ENCODE results near the gene EGFL6.
"Not testable (repeated sequence)": the region's sequence is repeated elsewhere in the genome, so short reads cannot be mapped to it uniquely, and the experiment has no call there.

EGFL6 gene

GRCh38 chrX:13654116-13654515 is 84.7 kb downstream of the EGFL6 start:
- DNase-seq: no peak

DNA sequence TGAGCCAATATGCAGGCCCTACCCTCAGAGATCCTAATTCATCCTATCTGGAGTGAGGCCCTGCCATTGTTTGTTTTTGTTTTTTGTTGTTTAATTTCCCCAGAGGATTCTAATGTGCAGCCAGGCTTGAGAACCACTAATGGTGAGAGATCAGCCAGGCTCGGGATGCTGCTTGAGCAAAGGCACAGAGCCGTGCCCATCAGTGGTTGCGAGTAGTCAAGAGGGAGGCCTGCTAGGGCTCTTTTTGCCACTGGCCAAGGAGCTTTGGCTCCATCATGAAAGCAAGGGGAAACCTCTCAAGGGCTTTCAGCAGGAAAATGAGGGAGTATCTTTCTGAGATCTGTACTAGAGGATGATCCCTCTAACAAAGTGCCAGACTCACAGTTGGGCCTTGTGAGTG is 86.3 kb downstream of the EGFL6 start:
- no peak for DNase-seq

DNA sequence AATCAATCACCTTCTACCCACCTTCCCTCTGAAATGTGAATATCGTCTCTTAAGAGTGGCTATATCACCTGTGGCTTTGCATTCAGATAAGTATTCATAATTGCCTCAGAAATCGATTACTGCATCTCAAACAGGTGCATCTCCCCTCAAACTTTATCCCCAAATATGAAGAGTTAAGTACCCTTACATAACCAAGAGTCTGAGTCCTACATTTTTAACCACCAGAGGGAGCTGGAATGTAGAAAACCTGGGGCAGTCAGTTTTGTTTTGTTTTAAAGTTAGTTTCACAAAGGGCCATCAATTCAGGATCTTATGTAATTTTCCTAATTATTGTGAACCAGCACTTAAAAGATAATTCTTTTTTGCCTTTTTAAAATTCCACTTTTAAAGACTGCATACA is 89.2 kb downstream of the EGFL6 start:
- peak; percentile 43 to 68 (median 51) for DNase-seq

- DNase-seq: peak in 3 of 4 experiments; percentile 23 to 61 (median 54)
These were observed 89.7 kb downstream of the EGFL6 start for GRCh38 chrX:13659063-13659462.

- peak in 3 of 4 experiments; percentile 31 to 42 (median 37) for DNase-seq
These were observed 92.4 kb downstream of the EGFL6 start for GRCh38 chrX:13661735-13662288.

- no peak for DNase-seq
These were observed 93.0 kb downstream of the EGFL6 start for GRCh38 chrX:13662355-13662791.

DNA sequence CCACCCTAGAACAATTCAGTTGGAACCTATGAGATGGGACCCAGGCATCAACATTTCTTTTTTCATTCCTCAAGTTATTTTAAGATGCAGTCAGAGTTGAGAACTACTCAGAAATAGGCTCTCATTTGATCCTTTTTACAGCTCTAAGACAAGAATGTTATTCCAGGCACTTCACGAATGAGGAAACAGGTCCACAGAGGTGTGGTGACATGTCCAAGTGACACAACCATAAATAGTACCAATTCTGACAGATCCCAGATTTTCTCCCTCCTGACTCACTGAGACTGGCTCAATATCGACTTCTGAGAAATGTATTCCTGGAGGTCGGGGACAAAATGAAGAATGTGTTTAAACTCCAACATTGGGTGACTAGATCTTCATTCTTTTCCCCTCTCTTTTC is 94.6 kb downstream of the EGFL6 start:
- DNase-seq: no peak

DNA sequence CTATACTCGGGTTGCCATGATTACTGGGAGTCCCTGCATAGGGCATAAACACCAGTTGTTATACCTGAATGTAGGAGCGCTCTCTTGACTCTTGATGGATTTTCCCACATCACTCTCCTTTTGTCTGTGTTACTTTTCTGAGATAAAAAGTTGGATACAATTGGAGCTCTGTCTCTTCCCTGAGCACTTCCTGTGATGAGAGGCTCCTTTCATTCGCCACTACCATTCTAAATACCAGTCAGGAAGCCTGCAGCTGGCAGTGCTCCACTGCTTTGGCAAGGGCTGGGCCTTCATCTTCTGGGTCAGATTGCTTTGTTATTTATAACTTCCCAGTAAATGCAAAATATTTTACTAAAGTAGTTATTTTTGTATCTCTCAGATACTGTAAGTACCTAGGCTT is 97.4 kb downstream of the EGFL6 start:
- no peak for DNase-seq

DNA sequence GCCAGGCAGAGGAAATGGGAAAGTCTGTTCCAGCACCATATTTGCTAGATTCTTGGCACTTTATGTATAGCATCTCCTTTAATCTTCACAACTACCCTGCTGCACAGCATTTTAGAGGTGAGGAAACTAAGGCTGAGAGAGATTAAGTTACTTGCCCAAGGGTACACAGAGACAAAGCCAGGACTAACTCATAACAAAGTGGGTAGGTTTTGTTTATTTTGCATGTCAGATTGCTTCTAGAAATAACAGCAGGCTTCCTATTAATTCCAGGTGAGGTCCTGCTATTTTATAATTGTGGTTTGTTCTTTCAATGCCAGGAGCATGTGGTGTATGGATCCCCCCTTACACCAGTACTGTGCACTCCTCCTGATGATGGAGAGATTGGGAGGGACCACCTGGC is 98.5 kb downstream of the EGFL6 start:
- no peak for DNase-seq

GRCh38 chrX:13669246-13669737 is 99.9 kb downstream of the EGFL6 start:
- DNase-seq: peak; percentile 78 to 91 (median 84)

GRCh38 chrX:13669755-13670154 is 100.4 kb downstream of the EGFL6 start:
- DNase-seq: not testable (repeated sequence)

- DNase-seq: no peak
These were observed 100.8 kb downstream of the EGFL6 start for GRCh38 chrX:13670197-13670596.

DNA sequence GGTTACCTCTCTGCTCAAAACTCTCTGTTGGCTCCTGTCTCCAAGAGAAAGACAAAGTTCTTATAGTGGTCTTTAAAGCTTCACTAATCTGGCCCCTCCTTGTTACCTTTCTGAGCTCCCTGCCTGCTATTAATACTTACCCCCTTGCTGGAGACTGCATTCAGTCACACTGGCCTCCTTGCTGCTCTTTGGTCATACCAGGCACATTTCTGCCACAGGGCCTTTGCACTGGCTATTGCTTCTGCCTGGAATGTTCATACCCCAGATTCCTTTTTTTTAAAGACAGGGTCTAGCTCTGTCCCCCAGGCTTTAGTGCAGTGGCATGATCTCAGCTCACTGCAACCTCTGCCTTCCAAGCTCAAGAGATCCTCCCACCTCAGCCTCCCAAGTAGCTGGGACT is 103.6 kb downstream of the EGFL6 start:
- DNase-seq: no peak

GRCh38 chrX:13676885-13677284 is 107.5 kb downstream of the EGFL6 start:
- DNase-seq: peak in 2 of 4 experiments; percentile 9 to 37

- DNase-seq: not testable (repeated sequence)
These were observed 110.3 kb downstream of the EGFL6 start for GRCh38 chrX:13679700-13680099.

- DNase-seq: no peak
These were observed 112.2 kb downstream of the EGFL6 start for GRCh38 chrX:13681595-13681994.
